HEK293 (cell line): Measurements from ENCODE around the gene TEX47.
A peak's percentile ranks its signal among the peaks of the same experiment; 100 is the strongest.

Experiments
- CTCF ChIA-PET: fragments of 350-600 bp; formaldehyde crosslinking; extraction: SDS; loops from one replicate; lab custom pipeline; 2021; ENCODE audit warnings: antibody characterized with exemption; lab: Yijun Ruan, JAX
- POLR2A ChIA-PET: fragments of 300-600 bp; formaldehyde crosslinking; extraction: SDS; loops from one replicate; lab custom pipeline; 2020; ENCODE audit warnings: antibody characterized with exemption, inconsistent platforms; lab: Yijun Ruan, JAX
- H3K27ac ChIP-seq: fragments of 200-500 bp; sonication (Bioruptor generic); 2 replicates; pipeline ENCODE4 v1.5.1; 2014; ENCODE audit warnings: low read depth, low read length, control low read depth, inconsistent platforms; ENCODE audit errors: extremely low read depth
- H3K36me3 ChIP-seq, 2 experiments: fragments of 200-500 bp in 1 of 2; sonication (Bioruptor generic) in 1 of 2; 1 replicate in 1 of 2; 2 replicates in 1 of 2; pipeline ENCODE4 v1.5.1; 2014 to 2017; ENCODE audit warnings: inconsistent platforms in 2 of 2, low read length in 2 of 2; ENCODE audit not compliant: control insufficient read depth in 2 of 2, insufficient read depth in 1 of 2
- H3K4me1 ChIP-seq: fragments of 200-500 bp; sonication (Bioruptor generic); 2 replicates; pipeline ENCODE4 v1.5.1; 2014; ENCODE audit warnings: mild to moderate bottlenecking, low read length, inconsistent platforms; ENCODE audit not compliant: control insufficient read depth, insufficient read depth
- H3K4me3 ChIP-seq: 2 replicates; pipeline ENCODE4 v1.5.1; 2011; ENCODE audit warnings: low read depth, mild to moderate bottlenecking, control low read depth, low read length, moderate library complexity
- H3K9me3 ChIP-seq: fragments of 200-500 bp; sonication (Bioruptor generic); 2 replicates; pipeline ENCODE4 v1.5.1; 2014; ENCODE audit warnings: low read depth, low read length, inconsistent platforms; ENCODE audit not compliant: control insufficient read depth, insufficient read depth
- SCRT1 ChIP-seq: fragments of 450-650 bp; formaldehyde crosslinking; IDR thresholded peaks from 2 replicates; pipeline ENCODE4 v1.5.1; 2016; ENCODE audit warnings: missing biosample characterization, missing genetic modification characterization, borderline replicate concordance
- ZBTB1 ChIP-seq: fragments of 450-650 bp; formaldehyde crosslinking; IDR thresholded peaks from 2 replicates; pipeline ENCODE4 v1.5.1; 2016; ENCODE audit warnings: missing biosample characterization, missing genetic modification characterization
- ZBTB17 ChIP-seq: fragments of 450-650 bp; formaldehyde crosslinking; IDR thresholded peaks from 2 replicates; pipeline ENCODE4 v1.5.1; 2016; ENCODE audit warnings: missing biosample characterization, missing genetic modification characterization
- ZNF157 ChIP-seq: fragments of 450-650 bp; formaldehyde crosslinking; IDR thresholded peaks from 2 replicates; pipeline ENCODE4 v1.5.1; 2016; ENCODE audit warnings: missing biosample characterization, missing genetic modification characterization
- ZNF266 ChIP-seq: fragments of 450-650 bp; formaldehyde crosslinking; IDR thresholded peaks from 2 replicates; pipeline ENCODE4 v1.5.1; 2016; ENCODE audit warnings: missing biosample characterization, missing genetic modification characterization, low read depth
- ZNF350 ChIP-seq: fragments of 450-650 bp; formaldehyde crosslinking; IDR thresholded peaks from 2 replicates; pipeline ENCODE4 v1.5.0; 2017; ENCODE audit warnings: missing biosample characterization, mild to moderate bottlenecking, missing genetic modification characterization
- ZNF37A ChIP-seq: fragments of 450-650 bp; IDR thresholded peaks from 2 replicates; pipeline ENCODE4 v1.5.1; 2018; ENCODE audit warnings: missing biosample characterization, missing genetic modification characterization
- ZNF391 ChIP-seq: fragments of 450-650 bp; formaldehyde crosslinking; IDR thresholded peaks from 2 replicates; pipeline ENCODE4 v1.5.1; 2016; ENCODE audit warnings: low read depth, missing biosample characterization, missing genetic modification characterization, borderline replicate concordance
- ZNF394 ChIP-seq: fragments of 450-650 bp; formaldehyde crosslinking; IDR thresholded peaks from 2 replicates; pipeline ENCODE4 v1.5.1; 2016; ENCODE audit warnings: missing biosample characterization, missing genetic modification characterization, mild to moderate bottlenecking, moderate library complexity, borderline replicate concordance
- ZNF416 ChIP-seq: fragments of 450-650 bp; formaldehyde crosslinking; IDR thresholded peaks from 2 replicates; pipeline ENCODE4 v1.5.1; 2016; ENCODE audit warnings: missing biosample characterization, missing genetic modification characterization
- ZNF585B ChIP-seq: fragments of 450-650 bp; formaldehyde crosslinking; IDR thresholded peaks from 2 replicates; pipeline ENCODE4 v1.5.1; 2016; ENCODE audit warnings: missing biosample characterization, missing genetic modification characterization
- ZNF670 ChIP-seq: fragments of 450-650 bp; formaldehyde crosslinking; IDR thresholded peaks from 2 replicates; pipeline ENCODE4 v1.5.1; 2016; ENCODE audit warnings: missing biosample characterization, missing genetic modification characterization, low read depth
- ZNF776 ChIP-seq: fragments of 450-650 bp; formaldehyde crosslinking; IDR thresholded peaks from 2 replicates; pipeline ENCODE4 v1.5.0; 2017; ENCODE audit warnings: missing biosample characterization, missing genetic modification characterization, borderline replicate concordance
- ZNF777 ChIP-seq: fragments of 450-650 bp; formaldehyde crosslinking; IDR thresholded peaks from 2 replicates; pipeline ENCODE4 v1.5.1; 2017; ENCODE audit warnings: missing biosample characterization, missing genetic modification characterization, borderline replicate concordance
- TF ChIP-seq, protein P1 (sequence below): fragments of 450-650 bp; formaldehyde crosslinking; IDR thresholded peaks from 2 replicates; pipeline ENCODE4 v1.5.1; 2016; ENCODE audit warnings: missing biosample characterization, missing genetic modification characterization, low read depth
- TF ChIP-seq, protein P2 (sequence below): fragments of 450-650 bp; formaldehyde crosslinking; IDR thresholded peaks from 2 replicates; pipeline ENCODE4 v1.5.0; 2017; ENCODE audit warnings: missing biosample characterization, missing genetic modification characterization, borderline replicate concordance
- TF ChIP-seq, protein P3 (sequence below): fragments of 450-650 bp; formaldehyde crosslinking; IDR thresholded peaks from 2 replicates; pipeline ENCODE4 v1.5.1; 2017; ENCODE audit warnings: missing biosample characterization, missing genetic modification characterization
- TF ChIP-seq, protein P4 (sequence below): fragments of 450-650 bp; formaldehyde crosslinking; IDR thresholded peaks from 2 replicates; pipeline ENCODE4 v1.5.1; 2016; ENCODE audit warnings: missing biosample characterization, missing genetic modification characterization

Gene TEX47

DNA sequence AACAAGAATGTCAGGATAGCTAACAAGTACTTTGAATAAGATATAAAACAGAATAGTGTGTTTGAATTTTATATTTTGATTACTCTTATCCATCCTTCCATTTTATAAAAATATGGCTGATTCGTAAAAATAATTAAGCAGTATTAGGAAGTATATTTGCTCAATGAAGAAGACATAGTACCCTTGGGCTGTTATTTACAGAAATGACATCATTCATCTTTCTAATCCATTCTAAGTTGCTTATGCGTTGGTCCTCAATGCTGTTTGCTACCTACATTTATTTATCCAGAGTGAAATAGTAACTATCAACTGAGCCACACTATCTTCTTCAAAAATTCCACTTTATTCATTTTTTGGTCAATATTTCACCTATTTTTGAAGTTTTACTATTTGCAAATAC lies 38.2 kb downstream of the TEX47 start:
- TF ChIP-seq ZNF350 (tag by site-specific recombination) = no peak
- no peak for TF ChIP-seq ZNF776 (tag by site-specific recombination)
- TF ChIP-seq, protein P1, sequence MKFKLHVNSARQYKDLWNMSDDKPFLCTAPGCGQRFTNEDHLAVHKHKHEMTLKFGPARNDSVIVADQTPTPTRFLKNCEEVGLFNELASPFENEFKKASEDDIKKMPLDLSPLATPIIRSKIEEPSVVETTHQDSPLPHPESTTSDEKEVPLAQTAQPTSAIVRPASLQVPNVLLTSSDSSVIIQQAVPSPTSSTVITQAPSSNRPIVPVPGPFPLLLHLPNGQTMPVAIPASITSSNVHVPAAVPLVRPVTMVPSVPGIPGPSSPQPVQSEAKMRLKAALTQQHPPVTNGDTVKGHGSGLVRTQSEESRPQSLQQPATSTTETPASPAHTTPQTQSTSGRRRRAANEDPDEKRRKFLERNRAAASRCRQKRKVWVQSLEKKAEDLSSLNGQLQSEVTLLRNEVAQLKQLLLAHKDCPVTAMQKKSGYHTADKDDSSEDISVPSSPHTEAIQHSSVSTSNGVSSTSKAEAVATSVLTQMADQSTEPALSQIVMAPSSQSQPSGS (tag by site-specific recombination) = peak; percentile 64
- TF ChIP-seq SCRT1 (tag by site-specific recombination) = no peak
- Histone ChIP-seq H3K36me3 (no peaks in the 10 kb centered on the region), H3K27ac (no peak overlapping the region), H3K4me1 (no peaks in the 10 kb centered on the region), H3K9me3 (no peaks in the 10 kb centered on the region), H3K4me3 (no peak overlapping the region)
- POLR2A ChIA-PET = no interaction called here
- CTCF ChIA-PET = interaction anchor here (0.9 kb wide), 1 partner anchor 960 kb away, joined by 7 read pairs; no protein-coding TSS in a partner anchor

DNA sequence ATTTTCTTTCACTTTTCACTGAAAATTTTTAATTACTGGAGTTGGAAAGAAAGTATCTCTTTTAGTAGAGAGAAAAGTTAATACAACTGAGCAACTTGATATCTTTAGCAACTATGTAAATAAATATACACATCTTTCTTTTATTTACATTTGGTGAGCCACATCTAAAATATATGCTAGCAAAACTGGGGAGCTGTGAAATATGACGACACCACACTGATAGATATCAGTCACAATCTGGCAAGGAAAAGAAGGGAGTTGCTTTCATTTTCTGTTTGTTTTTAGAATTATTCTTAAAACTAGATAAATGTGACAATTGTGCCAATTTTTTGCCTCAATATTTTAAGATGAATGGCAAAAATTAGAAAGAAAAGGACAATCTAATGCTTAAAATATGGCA lies 38.7 kb downstream of the TEX47 start:
- ChIA-PET POLR2A (no interaction called here), CTCF (no interaction called here)
- TF ChIP-seq, protein P2, sequence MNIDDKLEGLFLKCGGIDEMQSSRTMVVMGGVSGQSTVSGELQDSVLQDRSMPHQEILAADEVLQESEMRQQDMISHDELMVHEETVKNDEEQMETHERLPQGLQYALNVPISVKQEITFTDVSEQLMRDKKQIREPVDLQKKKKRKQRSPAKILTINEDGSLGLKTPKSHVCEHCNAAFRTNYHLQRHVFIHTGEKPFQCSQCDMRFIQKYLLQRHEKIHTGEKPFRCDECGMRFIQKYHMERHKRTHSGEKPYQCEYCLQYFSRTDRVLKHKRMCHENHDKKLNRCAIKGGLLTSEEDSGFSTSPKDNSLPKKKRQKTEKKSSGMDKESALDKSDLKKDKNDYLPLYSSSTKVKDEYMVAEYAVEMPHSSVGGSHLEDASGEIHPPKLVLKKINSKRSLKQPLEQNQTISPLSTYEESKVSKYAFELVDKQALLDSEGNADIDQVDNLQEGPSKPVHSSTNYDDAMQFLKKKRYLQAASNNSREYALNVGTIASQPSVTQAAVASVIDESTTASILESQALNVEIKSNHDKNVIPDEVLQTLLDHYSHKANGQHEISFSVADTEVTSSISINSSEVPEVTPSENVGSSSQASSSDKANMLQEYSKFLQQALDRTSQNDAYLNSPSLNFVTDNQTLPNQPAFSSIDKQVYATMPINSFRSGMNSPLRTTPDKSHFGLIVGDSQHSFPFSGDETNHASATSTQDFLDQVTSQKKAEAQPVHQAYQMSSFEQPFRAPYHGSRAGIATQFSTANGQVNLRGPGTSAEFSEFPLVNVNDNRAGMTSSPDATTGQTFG (tag by site-specific recombination) = no peak
- TF ChIP-seq ZNF416 = no peak
- TF ChIP-seq ZNF670 (tag by site-specific recombination) = no peak
- no peak for TF ChIP-seq ZNF266 (tag by site-specific recombination)
- TF ChIP-seq ZNF391 (tag by site-specific recombination) = no peak
- TF ChIP-seq ZBTB17 (tag by site-specific recombination) = no peak
- TF ChIP-seq ZNF37A (tag by site-specific recombination) = no peak
- TF ChIP-seq, protein P3, sequence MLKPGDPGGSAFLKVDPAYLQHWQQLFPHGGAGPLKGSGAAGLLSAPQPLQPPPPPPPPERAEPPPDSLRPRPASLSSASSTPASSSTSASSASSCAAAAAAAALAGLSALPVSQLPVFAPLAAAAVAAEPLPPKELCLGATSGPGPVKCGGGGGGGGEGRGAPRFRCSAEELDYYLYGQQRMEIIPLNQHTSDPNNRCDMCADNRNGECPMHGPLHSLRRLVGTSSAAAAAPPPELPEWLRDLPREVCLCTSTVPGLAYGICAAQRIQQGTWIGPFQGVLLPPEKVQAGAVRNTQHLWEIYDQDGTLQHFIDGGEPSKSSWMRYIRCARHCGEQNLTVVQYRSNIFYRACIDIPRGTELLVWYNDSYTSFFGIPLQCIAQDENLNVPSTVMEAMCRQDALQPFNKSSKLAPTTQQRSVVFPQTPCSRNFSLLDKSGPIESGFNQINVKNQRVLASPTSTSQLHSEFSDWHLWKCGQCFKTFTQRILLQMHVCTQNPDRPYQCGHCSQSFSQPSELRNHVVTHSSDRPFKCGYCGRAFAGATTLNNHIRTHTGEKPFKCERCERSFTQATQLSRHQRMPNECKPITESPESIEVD (tag by site-specific recombination) = no peak
- Histone ChIP-seq H3K27ac (no peak overlapping the region), H3K36me3 (no peaks in the 10 kb centered on the region), H3K4me1 (no peaks in the 10 kb centered on the region), H3K9me3 (no peaks in the 10 kb centered on the region), H3K4me3 (no peak overlapping the region)

DNA sequence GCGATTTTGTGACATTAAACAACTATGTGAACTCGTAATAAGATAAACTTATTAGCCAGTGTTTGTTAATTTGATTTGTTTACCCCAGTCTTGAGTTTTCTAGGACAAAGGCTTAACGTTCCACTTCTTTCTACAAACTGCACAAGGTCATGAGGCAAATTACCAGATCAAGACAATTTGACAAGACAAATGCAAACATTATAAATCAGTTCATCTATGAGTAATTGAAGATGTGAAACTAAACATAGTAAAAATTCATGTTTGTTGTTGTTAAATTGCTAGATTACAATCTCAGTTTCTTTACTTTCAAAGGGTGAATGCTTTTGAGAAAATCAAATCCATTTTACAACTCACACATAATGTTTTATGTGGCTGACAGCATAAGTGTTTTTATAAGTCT lies 49.4 kb downstream of the TEX47 start:
- no peaks in the 10 kb centered on the region for H3K36me3 ChIP-seq
- no peaks in the 10 kb centered on the region for H3K9me3 ChIP-seq
- no peak overlapping the region for H3K4me3 ChIP-seq
- ChIA-PET POLR2A (no interaction called here), CTCF (no interaction called here)
- no peaks in the 10 kb centered on the region for H3K4me1 ChIP-seq
- no peak overlapping the region for H3K27ac ChIP-seq
- TF ChIP-seq ZBTB1 (tag by site-specific recombination) (no peak), ZNF585B (tag by site-specific recombination) (no peak), ZNF157 (tag by site-specific recombination) (no peak), ZNF394 (tag by site-specific recombination) (no peak), ZNF777 (tag by site-specific recombination) (no peak)
- TF ChIP-seq, protein P4, sequence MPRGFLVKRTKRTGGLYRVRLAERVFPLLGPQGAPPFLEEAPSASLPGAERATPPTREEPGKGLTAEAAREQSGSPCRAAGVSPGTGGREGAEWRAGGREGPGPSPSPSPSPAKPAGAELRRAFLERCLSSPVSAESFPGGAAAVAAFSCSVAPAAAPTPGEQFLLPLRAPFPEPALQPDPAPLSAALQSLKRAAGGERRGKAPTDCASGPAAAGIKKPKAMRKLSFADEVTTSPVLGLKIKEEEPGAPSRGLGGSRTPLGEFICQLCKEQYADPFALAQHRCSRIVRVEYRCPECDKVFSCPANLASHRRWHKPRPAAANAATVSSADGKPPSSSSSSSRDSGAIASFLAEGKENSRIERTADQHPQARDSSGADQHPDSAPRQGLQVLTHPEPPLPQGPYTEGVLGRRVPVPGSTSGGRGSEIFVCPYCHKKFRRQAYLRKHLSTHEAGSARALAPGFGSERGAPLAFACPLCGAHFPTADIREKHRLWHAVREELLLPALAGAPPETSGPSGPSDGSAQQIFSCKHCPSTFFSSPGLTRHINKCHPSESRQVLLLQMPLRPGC (tag by site-specific recombination) = no peak
